ENCODE data around the gene ITPRIPL2.

GRCh38 chr16:19130385-19130784 lies 16.6 kb downstream of the ITPRIPL2 start:
- TF ChIP-seq POLR2AphosphoS5 (IDR thresholded peaks at IDR 0.05; ENCODE audit: insufficient read depth in 1 of 2, low read depth in 1 of 2) (no peak), POLR2A (IDR thresholded peaks at IDR 0.05) (no peak)
- TF ChIP-seq, protein P1, sequence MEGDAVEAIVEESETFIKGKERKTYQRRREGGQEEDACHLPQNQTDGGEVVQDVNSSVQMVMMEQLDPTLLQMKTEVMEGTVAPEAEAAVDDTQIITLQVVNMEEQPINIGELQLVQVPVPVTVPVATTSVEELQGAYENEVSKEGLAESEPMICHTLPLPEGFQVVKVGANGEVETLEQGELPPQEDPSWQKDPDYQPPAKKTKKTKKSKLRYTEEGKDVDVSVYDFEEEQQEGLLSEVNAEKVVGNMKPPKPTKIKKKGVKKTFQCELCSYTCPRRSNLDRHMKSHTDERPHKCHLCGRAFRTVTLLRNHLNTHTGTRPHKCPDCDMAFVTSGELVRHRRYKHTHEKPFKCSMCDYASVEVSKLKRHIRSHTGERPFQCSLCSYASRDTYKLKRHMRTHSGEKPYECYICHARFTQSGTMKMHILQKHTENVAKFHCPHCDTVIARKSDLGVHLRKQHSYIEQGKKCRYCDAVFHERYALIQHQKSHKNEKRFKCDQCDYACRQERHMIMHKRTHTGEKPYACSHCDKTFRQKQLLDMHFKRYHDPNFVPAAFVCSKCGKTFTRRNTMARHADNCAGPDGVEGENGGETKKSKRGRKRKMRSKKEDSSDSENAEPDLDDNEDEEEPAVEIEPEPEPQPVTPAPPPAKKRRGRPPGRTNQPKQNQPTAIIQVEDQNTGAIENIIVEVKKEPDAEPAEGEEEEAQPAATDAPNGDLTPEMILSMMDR (IDR thresholded peaks at IDR 0.05): no peak

Data from vagina (tissue), 2 donors.